ENCODE measurements around the gene B4GAT1. TPM values are rescaled to one million over a fixed set of nuclear protein-coding genes. Genes with fewer than 3 reads are reported as not detected.

Gene B4GAT1
- polyA plus RNA-seq, 3 donors = 0.75 to 1.7 (median 1.7) TPM

- Histone ChIP-seq H3K9ac (ENCODE audit: insufficient read depth, low read length, poor library complexity, severe bottlenecking) (no peak overlapping the region), H4K20me1 (ENCODE audit: insufficient read depth, low read length) (no peaks in the 10 kb centered on the region), H3K4me3 (replicated peaks in 1 of 3; ENCODE audit: low read depth in 2 of 3, low read length in 3 of 3) (no peak overlapping the region), H3K27ac (ENCODE audit: low read depth in 1 of 2, low read length in 2 of 2) (no peak overlapping the region), H3K4me2 (replicated peaks; ENCODE audit: extremely low read depth, low read length, poor library complexity, severe bottlenecking) (no peak overlapping the region), H3K9me3 (replicated peaks in 1 of 2; ENCODE audit: control insufficient read depth in 1 of 2, insufficient read depth in 1 of 2, low read length in 2 of 2) (no peaks in the 10 kb centered on the region), H3K36me3 (replicated peaks in 1 of 2; ENCODE audit: control insufficient read depth in 1 of 2, insufficient read depth in 2 of 2, low read length in 2 of 2) (no peaks in the 10 kb centered on the region), H3K4me1 (ENCODE audit: control insufficient read depth in 1 of 2, insufficient read depth in 2 of 2, low read length in 2 of 2) (peaks cover 25 to 33% of the 10 kb centered on the region in 2 donors), H3K79me2 (ENCODE audit: insufficient read depth, low read length) (no peaks in the 10 kb centered on the region), H3K27me3 (ENCODE audit: control insufficient read depth in 2 of 2, insufficient read depth in 2 of 2, low read length in 2 of 2) (no peaks in the 10 kb centered on the region), H2AFZ (ENCODE audit: insufficient read depth, low read depth, low read length, poor library complexity, severe bottlenecking) (no peak overlapping the region)
- WGBS (ENCODE audit: insufficient coverage) = 92% methylated on average over 5 of the region's 8 CpGs
- TF ChIP-seq CTCF (IDR thresholded peaks at IDR 0.05) = no peak
- intact Hi-C loops (cut with micrococcal nuclease) = loop anchor here in 1 of 2 donors (10.0 kb wide), 1 partner anchor 74 kb away; no protein-coding TSS in a partner anchor
- DNase-seq = no peak
- H3K36me3 Mint-ChIP-seq = no peaks in the 10 kb centered on the region
- peaks cover 6 to 13% (median 12%) of the 10 kb centered on the region in 3 donors for H3K27me3 Mint-ChIP-seq (ENCODE audit: low read depth in 3 of 3)
- H3K9me3 Mint-ChIP-seq = peaks cover 0 to under 1% (median 0%) of the 10 kb centered on the region in 7 donors
- H3K27ac Mint-ChIP-seq = no peak overlapping the region
- H3K4me1 Mint-ChIP-seq = peaks cover 22% of the 10 kb centered on the region
- H3K4me3 Mint-ChIP-seq = peak overlapping the region in 1 of 2 donors; percentile 11
These were observed 37.1 kb downstream of the B4GAT1 start for GRCh38 chr11:66310324-66310723.

GRCh38 chr11:66309475-66309874, 38.0 kb downstream of the B4GAT1 start:
- no CpG with 5 or more reads among the region's 3 CpGs for WGBS (ENCODE audit: insufficient coverage)
- intact Hi-C loops (cut with micrococcal nuclease) = no loop called here
- peaks cover 25 to 31% of the 10 kb centered on the region in 2 donors for H3K4me1 ChIP-seq (ENCODE audit: control insufficient read depth in 1 of 2, insufficient read depth in 2 of 2, low read length in 2 of 2)
- Mint-ChIP-seq H3K36me3 (no peaks in the 10 kb centered on the region), H3K27ac (no peak overlapping the region), H3K9me3 (no peaks in the 10 kb centered on the region), H3K4me1 (peaks cover 22% of the 10 kb centered on the region), H3K4me3 (no peak overlapping the region), H3K27me3 (ENCODE audit: low read depth in 3 of 3) (peaks cover 4 to 15% (median 12%) of the 10 kb centered on the region in 3 donors)
- no peaks in the 10 kb centered on the region for H3K27me3 ChIP-seq (ENCODE audit: control insufficient read depth in 2 of 2, insufficient read depth in 2 of 2, low read length in 2 of 2)
- H2AFZ ChIP-seq (ENCODE audit: insufficient read depth, low read depth, low read length, poor library complexity, severe bottlenecking) = no peak overlapping the region
- TF ChIP-seq CTCF (IDR thresholded peaks at IDR 0.05) = no peak
- H4K20me1 ChIP-seq (ENCODE audit: insufficient read depth, low read length) = no peaks in the 10 kb centered on the region
- DNase-seq = no peak
- H3K4me2 ChIP-seq (replicated peaks; ENCODE audit: extremely low read depth, low read length, poor library complexity, severe bottlenecking) = no peak overlapping the region
- no peak overlapping the region for H3K9ac ChIP-seq (ENCODE audit: insufficient read depth, low read length, poor library complexity, severe bottlenecking)
- H3K9me3 ChIP-seq (replicated peaks in 1 of 2; ENCODE audit: control insufficient read depth in 1 of 2, insufficient read depth in 1 of 2, low read length in 2 of 2) = no peaks in the 10 kb centered on the region
- no peaks in the 10 kb centered on the region for H3K36me3 ChIP-seq (replicated peaks in 1 of 2; ENCODE audit: control insufficient read depth in 1 of 2, insufficient read depth in 2 of 2, low read length in 2 of 2)
- no peak overlapping the region for H3K27ac ChIP-seq (ENCODE audit: low read depth in 1 of 2, low read length in 2 of 2)
- no peaks in the 10 kb centered on the region for H3K79me2 ChIP-seq (ENCODE audit: insufficient read depth, low read length)
- H3K4me3 ChIP-seq (replicated peaks in 1 of 3; ENCODE audit: low read depth in 2 of 3, low read length in 3 of 3) = no peak overlapping the region

All from CD14-positive monocyte (primary cell).